Measurements from ENCODE around the gene AGPAT4.

The AGPAT4 gene

DNA sequence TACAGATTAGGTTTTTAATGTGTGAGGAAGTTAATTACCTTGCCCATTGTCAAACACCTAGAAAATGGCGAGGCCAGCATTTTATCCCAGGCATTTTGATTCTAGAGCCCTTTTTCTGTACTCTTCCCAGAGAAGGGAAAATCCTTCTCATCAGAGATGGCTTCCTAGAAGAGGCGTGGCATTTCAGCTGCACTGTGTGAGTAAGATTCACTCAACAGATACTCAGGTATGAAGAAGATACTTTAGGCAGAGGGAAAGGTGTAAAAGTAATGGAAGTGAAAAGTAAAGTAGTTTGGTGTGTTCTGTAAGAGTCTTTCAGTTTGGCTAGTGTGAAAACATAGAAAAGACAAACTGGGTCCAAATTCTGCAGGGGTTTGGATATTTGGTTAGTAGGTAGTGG lies 168.5 kb downstream of the AGPAT4 start:
- in situ Hi-C loops (cut with MboI; ENCODE audit: low pct_unique_long_range_greater_than_20kb, low sequenced_read_pairs, unreplicated experiment), result no loop called here
- TF ChIP-seq, protein P1, sequence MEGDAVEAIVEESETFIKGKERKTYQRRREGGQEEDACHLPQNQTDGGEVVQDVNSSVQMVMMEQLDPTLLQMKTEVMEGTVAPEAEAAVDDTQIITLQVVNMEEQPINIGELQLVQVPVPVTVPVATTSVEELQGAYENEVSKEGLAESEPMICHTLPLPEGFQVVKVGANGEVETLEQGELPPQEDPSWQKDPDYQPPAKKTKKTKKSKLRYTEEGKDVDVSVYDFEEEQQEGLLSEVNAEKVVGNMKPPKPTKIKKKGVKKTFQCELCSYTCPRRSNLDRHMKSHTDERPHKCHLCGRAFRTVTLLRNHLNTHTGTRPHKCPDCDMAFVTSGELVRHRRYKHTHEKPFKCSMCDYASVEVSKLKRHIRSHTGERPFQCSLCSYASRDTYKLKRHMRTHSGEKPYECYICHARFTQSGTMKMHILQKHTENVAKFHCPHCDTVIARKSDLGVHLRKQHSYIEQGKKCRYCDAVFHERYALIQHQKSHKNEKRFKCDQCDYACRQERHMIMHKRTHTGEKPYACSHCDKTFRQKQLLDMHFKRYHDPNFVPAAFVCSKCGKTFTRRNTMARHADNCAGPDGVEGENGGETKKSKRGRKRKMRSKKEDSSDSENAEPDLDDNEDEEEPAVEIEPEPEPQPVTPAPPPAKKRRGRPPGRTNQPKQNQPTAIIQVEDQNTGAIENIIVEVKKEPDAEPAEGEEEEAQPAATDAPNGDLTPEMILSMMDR (IDR thresholded peaks at IDR 0.05; ENCODE audit: extremely low read depth, insufficient read depth, missing control alignments), result no peak
- DNase-seq (ENCODE audit: low spot score), result no peak

DNA sequence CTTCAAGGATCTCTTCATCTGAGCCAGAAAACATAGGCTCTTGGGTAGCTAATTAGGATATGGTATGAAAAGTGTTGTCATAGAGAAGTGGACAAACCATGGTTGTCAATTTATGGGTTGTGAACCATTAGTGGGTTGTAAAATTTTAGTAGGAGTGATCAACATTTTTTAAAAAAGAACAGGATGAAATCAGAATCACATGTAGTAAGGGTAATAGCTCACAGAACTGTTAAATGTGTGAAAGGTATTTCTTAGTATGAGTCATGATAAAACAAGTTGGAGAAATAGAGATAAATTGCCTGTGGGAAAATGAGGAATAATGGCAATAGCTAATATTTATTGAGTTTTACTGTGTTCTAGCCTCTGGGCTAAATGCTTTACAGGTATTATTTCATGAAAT lies 168.9 kb downstream of the AGPAT4 start:
- TF ChIP-seq, protein P1 (IDR thresholded peaks at IDR 0.05; ENCODE audit: extremely low read depth, insufficient read depth, missing control alignments), result no peak
- in situ Hi-C loops (cut with MboI; ENCODE audit: low pct_unique_long_range_greater_than_20kb, low sequenced_read_pairs, unreplicated experiment), result no loop called here
- DNase-seq (ENCODE audit: low spot score), result no peak

DNA sequence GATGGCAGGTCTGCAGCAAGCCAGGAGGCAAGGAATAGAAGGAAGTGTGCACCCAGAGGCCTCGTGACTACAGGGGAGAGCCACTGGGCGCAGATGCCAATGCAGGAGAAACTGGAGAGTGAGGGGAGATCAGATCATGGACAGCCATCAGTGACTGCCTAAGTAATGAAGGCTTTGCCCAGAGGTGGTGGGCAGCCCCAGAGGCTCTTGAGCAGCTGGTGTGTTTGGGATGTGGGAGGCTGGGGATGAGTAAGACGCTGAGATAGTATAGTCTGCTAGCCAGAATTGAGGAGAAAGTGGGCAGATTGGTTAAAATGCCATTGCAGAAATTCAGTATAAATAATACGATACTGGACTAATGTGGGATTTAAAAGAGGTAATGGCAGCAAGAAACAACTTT lies 170.4 kb downstream of the AGPAT4 start:
- in situ Hi-C loops (cut with MboI; ENCODE audit: low pct_unique_long_range_greater_than_20kb, low sequenced_read_pairs, unreplicated experiment), result no loop called here
- DNase-seq (ENCODE audit: low spot score), result no peak
- TF ChIP-seq, protein P1 (IDR thresholded peaks at IDR 0.05; ENCODE audit: extremely low read depth, insufficient read depth, missing control alignments), result no peak

DNA sequence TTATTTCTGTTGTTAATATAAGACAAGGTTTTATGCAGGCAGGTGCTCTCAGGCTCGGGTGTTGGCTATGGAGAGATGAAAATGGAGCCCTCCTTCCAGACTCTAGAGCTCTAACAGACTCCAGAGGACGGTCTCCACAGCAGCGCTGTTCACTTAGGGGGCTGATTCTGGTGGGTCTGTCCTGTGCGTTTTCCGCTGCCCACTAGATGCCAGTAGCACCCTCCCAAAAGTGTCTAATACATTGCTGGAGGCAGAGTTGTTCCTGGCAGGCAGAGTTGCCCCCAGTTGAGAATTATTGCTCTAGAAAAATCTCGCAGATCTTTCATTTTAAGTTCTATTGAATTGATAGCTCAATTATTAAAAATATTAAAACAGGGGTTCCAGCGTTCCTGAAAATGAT lies 172.3 kb downstream of the AGPAT4 start:
- in situ Hi-C loops (cut with MboI; ENCODE audit: low pct_unique_long_range_greater_than_20kb, low sequenced_read_pairs, unreplicated experiment), result no loop called here
- no peak for DNase-seq (ENCODE audit: low spot score)
- TF ChIP-seq, protein P1 (IDR thresholded peaks at IDR 0.05; ENCODE audit: extremely low read depth, insufficient read depth, missing control alignments), result peak; percentile 7

DNA sequence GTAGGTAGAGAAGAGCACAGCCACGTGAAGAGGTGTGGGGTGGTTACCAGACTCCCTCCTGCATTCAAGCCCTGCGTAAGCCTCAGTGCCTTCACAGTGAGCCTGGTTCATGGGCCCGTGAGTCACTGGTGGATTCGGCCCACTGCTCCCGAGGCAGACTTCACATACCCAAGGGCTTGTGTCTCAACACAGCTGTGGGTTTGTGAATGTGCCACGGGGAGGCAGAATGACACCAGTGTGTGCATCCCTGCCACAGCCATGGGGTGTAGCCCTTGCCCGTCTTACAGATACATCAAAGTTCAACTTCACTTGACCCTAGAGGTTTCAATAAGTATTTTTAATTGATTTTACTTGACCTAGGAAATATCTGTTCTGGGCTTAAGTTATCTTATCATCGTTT lies 173.8 kb downstream of the AGPAT4 start:
- DNase-seq (ENCODE audit: low spot score), result no peak
- in situ Hi-C loops (cut with MboI; ENCODE audit: low pct_unique_long_range_greater_than_20kb, low sequenced_read_pairs, unreplicated experiment), result no loop called here
- TF ChIP-seq, protein P1 (IDR thresholded peaks at IDR 0.05; ENCODE audit: extremely low read depth, insufficient read depth, missing control alignments), result no peak

DNA sequence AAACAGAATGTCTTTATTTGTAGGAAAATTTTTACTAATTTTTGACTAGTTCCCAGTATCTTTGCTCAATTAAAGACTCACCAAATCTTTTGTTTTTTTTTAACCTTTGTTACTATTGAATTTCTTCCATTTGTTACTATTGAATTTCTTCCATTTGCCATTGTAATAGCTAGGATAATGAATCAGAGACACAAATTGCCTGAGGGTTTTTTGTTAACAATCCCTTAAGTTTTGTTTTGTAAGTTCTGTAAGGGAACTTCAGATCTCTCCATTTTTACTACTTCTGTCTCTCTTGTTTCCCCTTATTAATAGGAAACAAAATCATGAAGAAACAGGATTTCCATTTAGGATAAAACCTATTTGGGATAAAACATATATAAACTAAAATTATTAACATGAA lies 177.9 kb downstream of the AGPAT4 start:
- DNase-seq (ENCODE audit: low spot score), result no peak
- TF ChIP-seq, protein P1 (IDR thresholded peaks at IDR 0.05; ENCODE audit: extremely low read depth, insufficient read depth, missing control alignments), result no peak
- in situ Hi-C loops (cut with MboI; ENCODE audit: low pct_unique_long_range_greater_than_20kb, low sequenced_read_pairs, unreplicated experiment), result no loop called here

DNA sequence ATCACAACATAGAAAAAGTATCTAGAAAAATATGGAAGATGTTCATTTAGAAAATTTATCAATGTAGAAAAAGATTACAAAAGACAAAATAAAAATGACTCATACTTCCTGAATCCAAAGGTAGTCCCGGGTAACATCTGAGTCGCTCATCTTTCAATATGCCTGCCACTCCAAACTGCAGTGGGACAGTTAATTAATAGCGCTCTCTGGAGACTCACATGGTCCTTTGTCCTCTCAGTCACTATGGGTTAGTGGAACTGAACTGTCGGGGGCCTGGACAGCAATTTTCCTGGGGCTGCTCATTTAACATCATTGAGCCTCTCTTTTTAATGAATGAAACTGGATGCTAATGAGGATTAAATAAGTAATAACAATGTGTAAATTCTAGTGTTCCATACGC lies 178.9 kb downstream of the AGPAT4 start:
- in situ Hi-C loops (cut with MboI; ENCODE audit: low pct_unique_long_range_greater_than_20kb, low sequenced_read_pairs, unreplicated experiment), result no loop called here
- TF ChIP-seq, protein P1 (IDR thresholded peaks at IDR 0.05; ENCODE audit: extremely low read depth, insufficient read depth, missing control alignments), result no peak
- no peak for DNase-seq (ENCODE audit: low spot score)

Measured in GM13977 (cell line).